ENCODE results near the gene APC.

Gene APC

DNA sequence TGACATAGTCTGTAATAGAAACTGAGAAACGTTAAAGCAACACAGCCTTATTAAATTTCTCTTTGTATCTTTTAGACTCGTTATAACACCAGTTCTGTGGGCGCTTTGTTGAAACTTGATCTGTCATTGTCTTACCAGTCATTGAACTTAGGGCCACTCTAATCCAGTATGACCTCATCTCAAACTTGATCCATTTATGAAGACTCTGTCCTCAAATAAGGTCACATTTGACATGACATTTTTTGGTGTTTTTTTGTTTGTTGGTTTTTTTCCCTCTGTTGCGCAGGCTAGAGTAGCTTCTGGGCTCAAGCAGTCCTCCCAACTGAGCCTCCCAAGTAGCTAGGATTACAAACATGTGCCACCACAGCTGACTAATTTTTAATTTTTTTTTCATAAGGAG is 5.9 kb downstream of the APC start:
- TF ChIP-seq EZH2 (IDR thresholded peaks at IDR 0.05) (no peak), POLR2AphosphoS5 (IDR thresholded peaks at IDR 0.05; ENCODE audit: borderline replicate concordance, low read depth, low read length) (no peak), FOXP2 (optimal IDR thresholded peaks at IDR 0.05; ENCODE audit: control extremely low read depth, extremely low read length, insufficient read depth) (no peak)
- no peak overlapping the region for H3K4me3 ChIP-seq
- H3K36me3 ChIP-seq (ENCODE audit: insufficient read depth, low read length), result no peaks in the 10 kb centered on the region
- no peak overlapping the region for H3K27ac ChIP-seq
- DNase-seq (ENCODE audit: low read depth, low spot score), result no peak
- H3K9ac ChIP-seq (ENCODE audit: insufficient read length), result no peak overlapping the region
- H3K9me3 ChIP-seq (ENCODE audit: low read depth, low read length), result no peaks in the 10 kb centered on the region

DNA sequence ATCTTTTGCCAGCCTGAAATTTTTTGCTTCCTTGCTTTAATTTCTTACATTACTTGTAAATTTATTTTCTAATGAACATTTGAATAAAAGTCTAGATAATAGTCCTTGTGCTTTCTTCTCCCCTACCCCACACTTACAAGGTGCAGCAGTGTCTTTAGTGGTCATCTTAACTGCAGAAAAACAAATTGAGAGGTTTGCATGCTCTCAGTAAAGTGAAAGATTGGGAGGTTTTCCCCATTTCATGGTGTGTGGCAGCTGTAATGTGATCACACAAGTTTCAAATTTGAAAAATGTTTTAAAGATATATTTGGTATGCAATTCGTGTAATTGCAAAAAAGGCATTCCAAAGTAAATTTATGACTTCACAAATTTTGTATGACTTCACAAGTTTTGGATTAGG is 14.7 kb downstream of the APC start:
- DNase-seq (ENCODE audit: low read depth, low spot score), result no peak
- H3K9me3 ChIP-seq (ENCODE audit: low read depth, low read length), result no peaks in the 10 kb centered on the region
- TF ChIP-seq EZH2 (IDR thresholded peaks at IDR 0.05), result no peak
- no peak for TF ChIP-seq FOXP2 (optimal IDR thresholded peaks at IDR 0.05; ENCODE audit: control extremely low read depth, extremely low read length, insufficient read depth)
- no peak for TF ChIP-seq POLR2AphosphoS5 (IDR thresholded peaks at IDR 0.05; ENCODE audit: borderline replicate concordance, low read depth, low read length)
- no peak overlapping the region for H3K4me3 ChIP-seq
- no peaks in the 10 kb centered on the region for H3K36me3 ChIP-seq (ENCODE audit: insufficient read depth, low read length)
- H3K9ac ChIP-seq (ENCODE audit: insufficient read length), result no peak overlapping the region
- H3K27ac ChIP-seq, result no peak overlapping the region

DNA sequence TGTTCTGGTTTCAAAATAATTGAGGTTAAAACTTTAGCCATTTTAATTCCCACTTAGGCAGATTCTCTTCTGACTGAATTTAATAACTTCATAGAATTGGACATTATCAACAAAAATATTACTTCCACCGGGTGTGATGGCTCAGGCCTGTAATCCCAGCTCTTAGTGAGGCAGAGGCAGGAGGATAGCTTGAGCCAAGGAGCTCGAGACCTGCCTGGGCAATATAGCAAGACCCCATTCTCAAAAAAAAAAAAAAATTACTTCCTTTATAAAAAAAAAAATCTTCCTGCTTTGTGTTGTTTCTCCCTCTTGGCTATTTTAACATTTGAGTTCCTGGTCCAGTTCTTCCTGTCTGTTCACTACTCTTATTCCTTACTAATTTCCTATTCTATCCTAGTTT is 18.0 kb downstream of the APC start:
- Histone ChIP-seq H3K36me3 (ENCODE audit: insufficient read depth, low read length) (no peaks in the 10 kb centered on the region), H3K9ac (ENCODE audit: insufficient read length) (no peak overlapping the region), H3K4me3 (no peak overlapping the region), H3K9me3 (ENCODE audit: low read depth, low read length) (no peaks in the 10 kb centered on the region), H3K27ac (no peak overlapping the region)
- DNase-seq (ENCODE audit: low read depth, low spot score), result no peak
- TF ChIP-seq EZH2 (IDR thresholded peaks at IDR 0.05) (no peak), FOXP2 (optimal IDR thresholded peaks at IDR 0.05; ENCODE audit: control extremely low read depth, extremely low read length, insufficient read depth) (no peak), POLR2AphosphoS5 (IDR thresholded peaks at IDR 0.05; ENCODE audit: borderline replicate concordance, low read depth, low read length) (no peak)

DNA sequence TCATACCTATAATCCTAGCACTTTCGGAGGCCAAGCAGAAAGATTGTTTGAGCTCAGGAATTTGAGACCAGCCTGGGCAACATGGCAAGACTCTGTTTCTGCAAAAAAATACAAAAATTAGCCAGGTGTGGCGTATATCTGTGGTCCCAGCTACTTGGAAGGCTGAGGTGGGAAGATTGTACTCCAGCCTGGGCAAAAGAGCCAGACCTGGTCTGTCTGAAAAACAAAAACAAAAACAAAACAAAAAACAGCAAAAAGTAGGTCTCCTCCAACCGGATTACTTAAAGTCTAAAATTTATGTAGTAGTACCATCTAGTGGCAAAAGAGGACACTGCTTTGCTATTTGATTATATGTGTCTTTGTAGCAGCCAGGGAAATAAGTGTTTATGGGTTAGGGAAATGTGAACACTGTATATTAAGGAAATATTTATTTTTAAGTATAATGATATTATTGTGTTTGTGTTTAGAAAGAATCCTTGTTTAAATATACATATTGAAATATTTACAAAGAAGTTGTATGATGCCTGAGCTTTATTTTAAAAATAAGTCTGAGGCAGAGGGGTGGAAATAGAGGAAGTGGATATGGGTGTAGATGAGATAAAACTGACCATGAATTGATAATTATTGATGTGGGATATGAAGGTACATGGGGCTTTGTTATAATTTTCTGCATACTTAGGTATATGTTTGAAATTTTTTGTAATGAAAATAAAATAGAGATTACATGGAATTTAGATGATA is 20.0 kb downstream of the APC start:
- no peak overlapping the region for H3K4me3 ChIP-seq
- TF ChIP-seq FOXP2 (optimal IDR thresholded peaks at IDR 0.05; ENCODE audit: control extremely low read depth, extremely low read length, insufficient read depth) (no peak), EZH2 (IDR thresholded peaks at IDR 0.05) (no peak), POLR2AphosphoS5 (IDR thresholded peaks at IDR 0.05; ENCODE audit: borderline replicate concordance, low read depth, low read length) (no peak)
- no peaks in the 10 kb centered on the region for H3K9me3 ChIP-seq (ENCODE audit: low read depth, low read length)
- DNase-seq (ENCODE audit: low read depth, low spot score), result peak; percentile 30
- no peak overlapping the region for H3K27ac ChIP-seq
- H3K36me3 ChIP-seq (ENCODE audit: insufficient read depth, low read length), result no peaks in the 10 kb centered on the region
- no peak overlapping the region for H3K9ac ChIP-seq (ENCODE audit: insufficient read length)

DNA sequence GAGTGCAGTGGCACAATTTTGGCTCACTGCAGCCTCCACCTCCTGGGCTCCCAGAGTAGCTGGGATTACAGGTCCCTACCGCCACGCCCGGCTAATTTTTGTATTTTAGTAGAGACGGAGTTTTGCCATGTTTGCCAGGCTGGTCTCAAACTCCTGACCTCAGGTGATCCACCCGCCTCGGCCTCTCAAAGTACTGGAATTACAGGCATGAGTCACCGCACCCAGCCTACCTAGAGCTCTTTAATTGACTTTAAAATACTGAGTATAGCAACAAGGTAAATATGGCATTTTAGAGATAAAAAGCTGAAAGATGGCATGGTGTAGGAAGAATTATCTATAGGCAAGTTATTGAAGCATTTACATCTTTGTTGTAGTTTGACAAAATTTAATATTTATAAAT is 21.0 kb downstream of the APC start:
- TF ChIP-seq EZH2 (IDR thresholded peaks at IDR 0.05), result no peak
- no peak for TF ChIP-seq FOXP2 (optimal IDR thresholded peaks at IDR 0.05; ENCODE audit: control extremely low read depth, extremely low read length, insufficient read depth)
- TF ChIP-seq POLR2AphosphoS5 (IDR thresholded peaks at IDR 0.05; ENCODE audit: borderline replicate concordance, low read depth, low read length), result no peak
- no peak overlapping the region for H3K9ac ChIP-seq (ENCODE audit: insufficient read length)
- no peak overlapping the region for H3K4me3 ChIP-seq
- no peak for DNase-seq (ENCODE audit: low read depth, low spot score)
- no peaks in the 10 kb centered on the region for H3K36me3 ChIP-seq (ENCODE audit: insufficient read depth, low read length)
- no peaks in the 10 kb centered on the region for H3K9me3 ChIP-seq (ENCODE audit: low read depth, low read length)
- H3K27ac ChIP-seq, result no peak overlapping the region

DNA sequence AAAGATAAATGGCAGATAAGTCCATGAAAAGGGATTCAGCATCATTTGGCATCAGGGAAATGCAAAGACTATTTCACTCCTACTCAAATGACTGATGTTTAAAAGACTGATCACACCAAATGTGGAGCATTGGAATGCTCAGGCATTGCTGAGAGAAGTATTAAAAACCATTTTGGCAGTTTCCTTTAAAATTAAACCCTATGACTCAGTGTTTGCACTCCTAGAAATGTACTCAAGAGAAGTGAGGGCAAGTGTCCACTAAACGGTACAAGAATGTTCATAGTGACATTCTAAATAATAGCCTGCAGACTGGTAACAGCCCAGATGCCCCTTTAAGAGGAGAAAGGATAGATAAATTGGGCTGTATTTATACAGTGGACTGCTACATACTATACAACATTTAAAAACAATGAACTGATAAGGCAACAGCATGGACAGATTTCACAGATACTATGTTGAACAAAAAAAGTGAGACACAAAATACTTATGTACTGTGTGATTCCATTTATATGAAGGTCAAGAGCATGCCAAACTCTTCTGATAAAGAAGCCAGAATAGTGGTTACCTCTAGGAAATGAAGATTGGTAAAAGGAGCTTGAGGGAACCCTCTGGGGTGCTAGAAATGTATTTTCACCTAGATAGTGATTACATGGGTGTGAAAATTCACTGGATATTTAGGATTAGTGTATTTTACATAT is 24.6 kb downstream of the APC start:
- Histone ChIP-seq H3K9ac (ENCODE audit: insufficient read length) (no peak overlapping the region), H3K4me3 (no peak overlapping the region), H3K9me3 (ENCODE audit: low read depth, low read length) (no peaks in the 10 kb centered on the region), H3K27ac (no peak overlapping the region), H3K36me3 (ENCODE audit: insufficient read depth, low read length) (no peaks in the 10 kb centered on the region)
- DNase-seq (ENCODE audit: low read depth, low spot score), result no peak
- TF ChIP-seq EZH2 (IDR thresholded peaks at IDR 0.05), result no peak
- no peak for TF ChIP-seq POLR2AphosphoS5 (IDR thresholded peaks at IDR 0.05; ENCODE audit: borderline replicate concordance, low read depth, low read length)
- no peak for TF ChIP-seq FOXP2 (optimal IDR thresholded peaks at IDR 0.05; ENCODE audit: control extremely low read depth, extremely low read length, insufficient read depth)

DNA sequence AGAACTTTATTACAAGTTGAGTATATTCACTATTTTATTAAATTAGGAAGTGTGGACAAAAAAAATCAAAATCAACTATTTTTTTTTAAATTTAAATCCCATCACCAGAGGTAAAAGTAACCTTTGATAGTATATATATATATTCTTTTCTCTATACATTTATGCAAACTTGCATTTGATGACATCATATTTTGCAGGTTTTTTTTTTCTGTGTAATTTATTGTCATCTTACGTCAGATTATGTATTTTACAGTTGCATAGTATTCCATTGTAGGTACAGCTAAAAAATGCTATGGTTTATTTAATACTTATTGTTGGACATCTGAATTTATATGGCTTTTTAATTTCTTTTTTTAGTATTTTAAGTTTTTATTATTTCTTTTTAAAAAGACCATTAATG is 25.5 kb downstream of the APC start:
- Histone ChIP-seq H3K9me3 (ENCODE audit: low read depth, low read length) (no peaks in the 10 kb centered on the region), H3K9ac (ENCODE audit: insufficient read length) (no peak overlapping the region), H3K27ac (no peak overlapping the region), H3K36me3 (ENCODE audit: insufficient read depth, low read length) (no peaks in the 10 kb centered on the region), H3K4me3 (no peak overlapping the region)
- TF ChIP-seq EZH2 (IDR thresholded peaks at IDR 0.05), result no peak
- TF ChIP-seq POLR2AphosphoS5 (IDR thresholded peaks at IDR 0.05; ENCODE audit: borderline replicate concordance, low read depth, low read length), result no peak
- no peak for TF ChIP-seq FOXP2 (optimal IDR thresholded peaks at IDR 0.05; ENCODE audit: control extremely low read depth, extremely low read length, insufficient read depth)
- no peak for DNase-seq (ENCODE audit: low read depth, low spot score)

DNA sequence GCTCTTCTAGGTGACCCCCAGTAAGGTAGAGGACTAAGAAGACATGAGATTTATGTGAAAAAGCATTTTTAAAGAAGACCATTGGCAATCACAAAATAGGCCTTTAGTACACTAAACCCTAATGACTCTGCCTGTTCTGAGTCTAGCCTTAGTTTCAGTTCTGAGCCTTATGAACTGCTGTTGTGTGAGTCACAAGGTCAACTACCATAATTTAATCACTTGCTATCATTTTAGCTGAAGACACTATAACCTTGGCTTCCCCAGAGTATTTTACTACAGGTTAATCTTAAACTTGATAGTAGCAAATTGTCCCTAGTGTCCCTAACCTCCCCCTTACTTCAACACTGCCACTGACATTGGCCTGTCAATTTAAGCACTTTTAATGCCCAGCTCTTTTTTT is 34.4 kb downstream of the APC start:
- TF ChIP-seq FOXP2 (optimal IDR thresholded peaks at IDR 0.05; ENCODE audit: control extremely low read depth, extremely low read length, insufficient read depth) (no peak), POLR2AphosphoS5 (IDR thresholded peaks at IDR 0.05; ENCODE audit: borderline replicate concordance, low read depth, low read length) (no peak), EZH2 (IDR thresholded peaks at IDR 0.05) (no peak)
- no peak for DNase-seq (ENCODE audit: low read depth, low spot score)
- Histone ChIP-seq H3K36me3 (ENCODE audit: insufficient read depth, low read length) (no peaks in the 10 kb centered on the region; the same call in 1 of the 2 replicates), H3K27ac (no peak overlapping the region), H3K9ac (ENCODE audit: insufficient read length) (no peak overlapping the region), H3K4me3 (no peak overlapping the region), H3K9me3 (ENCODE audit: low read depth, low read length) (no peaks in the 10 kb centered on the region)

Measured in SK-N-MC (cell line).